CD14-positive monocyte (primary cell): ENCODE measurements around the gene LRBA. TPM values are rescaled to one million over a fixed set of nuclear protein-coding genes. Genes with fewer than 3 reads are reported as not detected.

Experiments
- DNase-seq, 3 donors: peaks; one replicate each; pipeline ENCODE4 v3.0.0-alpha.2; 2011 to 2022
- H2AFZ ChIP-seq: 2 replicates; pipeline ENCODE4 v1.6.0; 2012; ENCODE audit warnings: mild to moderate bottlenecking, low read depth, low read length, inconsistent platforms; ENCODE audit not compliant: insufficient read depth, poor library complexity, severe bottlenecking
- H3K27ac ChIP-seq, 2 donors: 1 replicate in 1 of 2; 2 replicates in 1 of 2; pipeline ENCODE4 v1.5.1; 2012 to 2013; ENCODE audit warnings: low read length in 2 of 2, control low read depth in 1 of 2, inconsistent platforms in 1 of 2, low read depth in 1 of 2, mild to moderate bottlenecking in 1 of 2
- H3K27me3 ChIP-seq, 2 donors: one replicate each; pipeline versions ENCODE4 v1.6.0 to v1.6.1; 2011 to 2013; ENCODE audit warnings: low read length in 2 of 2; ENCODE audit not compliant: control insufficient read depth in 2 of 2, insufficient read depth in 2 of 2
- H3K36me3 ChIP-seq, 2 donors: replicated peaks in 1 of 2; 1 replicate in 1 of 2; 2 replicates in 1 of 2; pipeline versions ENCODE4 v1.5.1 to v1.6.1; 2012 to 2013; ENCODE audit warnings: low read length in 2 of 2, control low read depth in 1 of 2, inconsistent platforms in 1 of 2, mild to moderate bottlenecking in 1 of 2; ENCODE audit not compliant: insufficient read depth in 2 of 2, control insufficient read depth in 1 of 2
- H3K4me1 ChIP-seq, 2 donors: 1 replicate in 1 of 2; 2 replicates in 1 of 2; pipeline versions ENCODE4 v1.5.1 to v1.6.1; 2012 to 2013; ENCODE audit warnings: low read length in 2 of 2, control low read depth in 1 of 2, inconsistent platforms in 1 of 2, mild to moderate bottlenecking in 1 of 2, moderate library complexity in 1 of 2; ENCODE audit not compliant: insufficient read depth in 2 of 2, control insufficient read depth in 1 of 2
- H3K4me2 ChIP-seq: replicated peaks from 2 replicates; pipeline ENCODE3; 2012; ENCODE audit warnings: low read length, moderate library complexity, mild to moderate bottlenecking; ENCODE audit not compliant: poor library complexity, severe bottlenecking; ENCODE audit errors: extremely low read depth
- H3K4me3 ChIP-seq, 3 experiments: fragments of 200-600 bp in 1 of 3; sonication (generic) in 1 of 3; replicated peaks in 1 of 3; 1 replicate in 2 of 3; 2 replicates in 1 of 3; pipeline ENCODE4 v1.5.1; 2011 to 2013; ENCODE audit warnings: low read length in 3 of 3, mild to moderate bottlenecking in 3 of 3, control low read depth in 2 of 3, low read depth in 2 of 3, inconsistent platforms in 1 of 3, moderate library complexity in 1 of 3
- H3K79me2 ChIP-seq: 2 replicates; pipeline ENCODE4 v1.6.0; 2012; ENCODE audit warnings: mild to moderate bottlenecking, control low read depth, inconsistent platforms, low read length, moderate library complexity; ENCODE audit not compliant: insufficient read depth
- H3K9ac ChIP-seq: 2 replicates; pipeline ENCODE4 v1.6.0; 2017; ENCODE audit warnings: low read length, mild to moderate bottlenecking; ENCODE audit not compliant: insufficient read depth, poor library complexity, severe bottlenecking
- H3K9me3 ChIP-seq, 2 donors: replicated peaks in 1 of 2; 1 replicate in 1 of 2; 2 replicates in 1 of 2; pipeline versions ENCODE4 v1.5.1 to v1.6.1; 2012 to 2013; ENCODE audit warnings: low read length in 2 of 2, control low read depth in 1 of 2; ENCODE audit not compliant: control insufficient read depth in 1 of 2, insufficient read depth in 1 of 2
- H4K20me1 ChIP-seq: 2 replicates; pipeline ENCODE4 v1.6.0; 2012; ENCODE audit warnings: mild to moderate bottlenecking, low read length, control low read depth, moderate library complexity; ENCODE audit not compliant: insufficient read depth
- H3K27ac Mint-ChIP-seq, 7 donors: one replicate each; pipeline ENCODE4 v1.8.0; 2020; ENCODE audit warnings: mild to moderate bottlenecking in 7 of 7, mixed read lengths in 7 of 7, moderate library complexity in 6 of 7, inconsistent platforms in 2 of 7
- H3K27me3 Mint-ChIP-seq, 3 donors: one replicate each; pipeline ENCODE4 v1.8.0; 2021 to 2022; ENCODE audit warnings: low read depth in 3 of 3, mild to moderate bottlenecking in 3 of 3, mixed read lengths in 3 of 3, moderate library complexity in 3 of 3, inconsistent platforms in 1 of 3
- H3K36me3 Mint-ChIP-seq, 2 donors: one replicate each; pipeline ENCODE4 v1.8.0; 2020; ENCODE audit warnings: mixed read lengths in 2 of 2, inconsistent platforms in 1 of 2, mild to moderate bottlenecking in 1 of 2
- H3K4me1 Mint-ChIP-seq: one replicate; pipeline ENCODE4 v1.8.0; 2020; ENCODE audit warnings: mild to moderate bottlenecking, mixed read lengths
- H3K4me3 Mint-ChIP-seq, 2 donors: one replicate each; pipeline ENCODE4 v1.8.0; 2020; ENCODE audit warnings: mild to moderate bottlenecking in 2 of 2, mixed read lengths in 2 of 2, moderate library complexity in 1 of 2
- H3K9me3 Mint-ChIP-seq, 7 donors: one replicate each; pipeline ENCODE4 v1.8.0; 2020 to 2022; ENCODE audit warnings: mixed read lengths in 7 of 7, mild to moderate bottlenecking in 6 of 7, moderate library complexity in 6 of 7, inconsistent platforms in 2 of 7
- CTCF ChIP-seq: fragments of 200-600 bp; IDR thresholded peaks from one replicate; pipeline ENCODE4 v1.8.0; 2022; ENCODE audit warnings: antibody characterized with exemption, mild to moderate bottlenecking
- WGBS: methylation state at CpG from one replicate; pipeline ENCODE4 v1.1.5; 2013; ENCODE audit warnings: missing lambda C conversion rate; ENCODE audit not compliant: insufficient coverage; 5-methylcytosine and 5-hydroxymethylcytosine counted together
- intact Hi-C, 2 donors: fragments of 100-400 bp; cut with micrococcal nuclease; formaldehyde crosslinking; loops; one replicate each; pipeline versions ENCODE4 v1.15.0 to v1.15.1; 2023
- polyA plus RNA-seq, 3 donors: library from polyadenylated mRNA; depleted of rRNA in 1 of 3; unstranded in 2 of 3; stranded (reverse) in 1 of 3; fragments of 300-500 nt in 2 of 3; fragments of >200 nt in 1 of 3; fragmentation: Illumina TruSeq in 2 of 3; gene quantifications; 1 replicate in 2 of 3; 2 replicates in 1 of 3; pipeline ENCODE4 v1.2.3, GENCODE V29; 2012 to 2021

The LRBA gene
- polyA plus RNA-seq, 3 donors, result 1.5 to 5.5 (median 4.4) TPM

GRCh38 chr4:150682126-150682525 is 333.0 kb downstream of the LRBA start:
- no peak for TF ChIP-seq CTCF
- H3K36me3 Mint-ChIP-seq, result peaks cover 0 to 3% of the 10 kb centered on the region in 2 donors
- Histone ChIP-seq H3K79me2 (no peaks in the 10 kb centered on the region), H3K27me3 (no peaks in the 10 kb centered on the region), H3K9ac (no peak overlapping the region), H3K27ac (no peak overlapping the region), H3K4me3 (no peak overlapping the region), H3K36me3 (no peaks in the 10 kb centered on the region), H3K9me3 (no peaks in the 10 kb centered on the region), H4K20me1 (no peaks in the 10 kb centered on the region), H3K4me2 (no peak overlapping the region), H3K4me1 (no peaks in the 10 kb centered on the region), H2AFZ (no peak overlapping the region)
- intact Hi-C loops, result no loop called here
- no peaks in the 10 kb centered on the region for H3K9me3 Mint-ChIP-seq
- no peaks in the 10 kb centered on the region for H3K4me1 Mint-ChIP-seq
- no peaks in the 10 kb centered on the region for H3K27me3 Mint-ChIP-seq
- DNase-seq, result no peak
- no peak overlapping the region for H3K4me3 Mint-ChIP-seq
- WGBS, result 71% methylated on average over 1 of the region's 1 CpG
- H3K27ac Mint-ChIP-seq, result no peak overlapping the region

- Histone ChIP-seq H3K4me3 (no peak overlapping the region), H3K4me2 (no peak overlapping the region), H3K27ac (no peak overlapping the region), H3K9me3 (no peaks in the 10 kb centered on the region), H2AFZ (no peak overlapping the region), H3K79me2 (no peaks in the 10 kb centered on the region), H3K36me3 (no peaks in the 10 kb centered on the region), H3K27me3 (no peaks in the 10 kb centered on the region), H4K20me1 (no peaks in the 10 kb centered on the region), H3K9ac (no peak overlapping the region), H3K4me1 (no peaks in the 10 kb centered on the region)
- intact Hi-C loops, result no loop called here
- Mint-ChIP-seq H3K9me3 (no peaks in the 10 kb centered on the region), H3K27ac (no peak overlapping the region), H3K4me3 (no peak overlapping the region), H3K27me3 (no peaks in the 10 kb centered on the region), H3K36me3 (peaks cover 0 to 3% of the 10 kb centered on the region in 2 donors), H3K4me1 (no peaks in the 10 kb centered on the region)
- no peak for DNase-seq
- TF ChIP-seq CTCF, result no peak
These were observed 334.0 kb downstream of the LRBA start for GRCh38 chr4:150681063-150681462.
